HL-60 (cell line): ENCODE results near the gene SRSF1.
"Not testable (repeated sequence)": the region's sequence is repeated elsewhere in the genome, so short reads cannot be mapped to it uniquely, and the experiment has no call there.

Experiments used
- DNase-seq, 2 experiments: peaks; one replicate each; pipeline ENCODE4 v3.0.0-alpha.2; 2010 to 2020; ENCODE audit warnings: low read depth in 1 of 2, low spot score in 1 of 2
- H3K27ac ChIP-seq: fragments of 250-450 bp; sonication (Bioruptor Pico); replicated peaks from 2 replicates; pipeline ENCODE4 v1.5.1; 2020; ENCODE audit warnings: mild to moderate bottlenecking, moderate library complexity
- H3K27me3 ChIP-seq: fragments of 250-450 bp; sonication (Bioruptor Pico); 2 replicates; pipeline ENCODE4 v1.5.1; 2021; ENCODE audit warnings: mild to moderate bottlenecking, moderate library complexity; ENCODE audit not compliant: insufficient read depth, poor library complexity, severe bottlenecking
- H3K4me3 ChIP-seq: replicated peaks from 2 replicates; pipeline ENCODE4 v1.5.1; 2011; ENCODE audit warnings: mild to moderate bottlenecking, control low read depth, low read length; ENCODE audit not compliant: insufficient read depth
- CTCF ChIP-seq: IDR thresholded peaks from one replicate; pipeline ENCODE4 v1.5.1; 2011; ENCODE audit warnings: low read length, control low read depth, inconsistent platforms; ENCODE audit not compliant: insufficient read depth
- GABPA ChIP-seq: IDR thresholded peaks from 2 replicates; pipeline ENCODE4 v1.6.1; 2012; ENCODE audit warnings: low read depth
- POLR2AphosphoS5 ChIP-seq: IDR thresholded peaks from 2 replicates; pipeline ENCODE4 v1.6.1; 2012; ENCODE audit warnings: low read depth
- REST ChIP-seq: IDR thresholded peaks from 2 replicates; pipeline ENCODE4 v1.6.1; 2012; ENCODE audit warnings: low read depth; ENCODE audit not compliant: insufficient replicate concordance
- SPI1 ChIP-seq: IDR thresholded peaks from 2 replicates; pipeline ENCODE4 v1.6.1; 2012; ENCODE audit warnings: low read depth, mild to moderate bottlenecking, borderline replicate concordance

The SRSF1 gene

GRCh38 chr17:58046239-58047094 lies 39.4 kb upstream of the SRSF1 start:
- TF ChIP-seq SPI1 (no peak), CTCF (no peak), GABPA (no peak), REST (no peak), POLR2AphosphoS5 (no peak)
- H3K4me3 ChIP-seq = no peak overlapping the region
- no peak for DNase-seq
- H3K27ac ChIP-seq = no peak overlapping the region
- H3K27me3 ChIP-seq = peaks cover 5% of the 10 kb centered on the region

GRCh38 chr17:58044256-58044655 lies 37.2 kb upstream of the SRSF1 start:
- H3K4me3 ChIP-seq, H3K27me3 ChIP-seq, H3K27ac ChIP-seq, DNase-seq: not testable (repeated sequence)

GRCh38 chr17:58043221-58044181 lies 36.5 kb upstream of the SRSF1 start:
- Histone ChIP-seq H3K4me3 (no peak overlapping the region), H3K27ac (no peak overlapping the region), H3K27me3 (peaks cover 5% of the 10 kb centered on the region)
- no peak for TF ChIP-seq REST
- TF ChIP-seq SPI1 = no peak
- no peak for TF ChIP-seq POLR2AphosphoS5
- TF ChIP-seq CTCF = no peak
- TF ChIP-seq GABPA = no peak
- no peak for DNase-seq

GRCh38 chr17:58041161-58041560 lies 34.1 kb upstream of the SRSF1 start:
- Histone ChIP-seq H3K27me3 (peaks cover 5% of the 10 kb centered on the region), H3K27ac (no peak overlapping the region), H3K4me3 (no peak overlapping the region)
- no peak for DNase-seq
- TF ChIP-seq SPI1 (no peak), POLR2AphosphoS5 (no peak), REST (no peak), CTCF (no peak), GABPA (no peak)
